Adipose tissue (tissue), 3 donors: ENCODE measurements around the gene TST. TPM values are rescaled to one million over a fixed set of nuclear protein-coding genes. Genes with fewer than 3 reads are reported as not detected.

Experiments
- H3K27ac ChIP-seq: one replicate; pipeline ENCODE4 v1.5.1; 2013; ENCODE audit warnings: low read depth, low read length
- WGBS, 3 donors: extraction: QIAGEN DNeasy Blood & Tissue Kit; methylation state at CpG; one replicate each; pipeline ENCODE4 v1.1.7; 2013; 5-methylcytosine and 5-hydroxymethylcytosine counted together
- polyA plus RNA-seq, 3 donors: library from polyadenylated mRNA; stranded (reverse); fragments of 200-250 nt; gene quantifications; one replicate each; pipeline ENCODE4 v1.2.3, GENCODE V29; 2013
- donor health status: healthy with polysubstance abuse.
- donor health status: Bipolar disorder and iron deficiency.
- donor health status: healthy.

The TST gene
- polyA plus RNA-seq, 3 donors: 59.2 to 169 (median 69.3) TPM

DNA sequence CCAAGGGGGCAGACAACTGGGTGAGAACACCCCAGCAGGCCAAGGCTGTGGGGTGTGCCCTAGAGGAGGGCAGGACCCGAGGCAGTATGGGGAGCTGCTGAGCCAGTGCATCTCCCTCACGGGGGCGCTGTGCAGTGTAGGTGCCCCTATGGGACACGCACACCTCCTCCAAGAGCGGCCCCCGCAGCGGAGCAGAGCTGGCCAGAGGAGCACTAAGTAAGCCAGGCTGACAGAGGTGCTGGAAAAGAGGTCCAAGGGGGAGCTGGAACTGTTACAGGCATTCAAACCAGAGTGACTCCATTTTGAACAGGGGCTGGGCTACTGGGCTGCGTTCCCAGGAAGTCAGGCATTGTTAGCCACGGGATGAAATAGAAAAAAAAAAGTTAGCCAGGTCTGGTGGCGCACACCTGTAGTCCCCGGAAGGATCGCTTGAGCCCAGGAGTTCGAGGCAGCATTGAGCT, 41.8 kb downstream of the TST start:
- no peak overlapping the region for H3K27ac ChIP-seq
- WGBS, 3 donors: 17 to 26% (median 24%) methylated on average over 13 of the region's 13 CpGs

DNA sequence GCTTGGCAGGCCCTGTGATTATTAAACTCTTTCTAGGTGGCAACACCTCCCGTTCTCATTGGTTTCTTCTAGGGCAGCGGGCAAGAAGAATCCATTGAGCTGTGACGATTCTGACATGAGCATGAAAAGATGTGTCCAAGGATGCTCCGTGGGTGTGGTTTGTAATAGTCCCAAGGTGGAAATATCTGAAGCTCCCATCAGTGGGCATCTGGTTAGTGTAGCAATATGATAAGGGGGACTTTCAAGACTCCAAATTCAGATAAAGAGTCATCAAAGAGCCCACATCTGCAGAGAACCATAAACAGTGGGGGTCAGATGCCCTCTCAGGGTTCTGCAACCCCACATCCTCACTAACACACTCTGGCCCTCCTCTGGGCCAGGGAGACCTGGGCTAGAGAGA, 42.6 kb downstream of the TST start:
- H3K27ac ChIP-seq: no peak overlapping the region
- WGBS, 3 donors: 89 to 91% (median 91%) methylated on average over 4 of the region's 4 CpGs

DNA sequence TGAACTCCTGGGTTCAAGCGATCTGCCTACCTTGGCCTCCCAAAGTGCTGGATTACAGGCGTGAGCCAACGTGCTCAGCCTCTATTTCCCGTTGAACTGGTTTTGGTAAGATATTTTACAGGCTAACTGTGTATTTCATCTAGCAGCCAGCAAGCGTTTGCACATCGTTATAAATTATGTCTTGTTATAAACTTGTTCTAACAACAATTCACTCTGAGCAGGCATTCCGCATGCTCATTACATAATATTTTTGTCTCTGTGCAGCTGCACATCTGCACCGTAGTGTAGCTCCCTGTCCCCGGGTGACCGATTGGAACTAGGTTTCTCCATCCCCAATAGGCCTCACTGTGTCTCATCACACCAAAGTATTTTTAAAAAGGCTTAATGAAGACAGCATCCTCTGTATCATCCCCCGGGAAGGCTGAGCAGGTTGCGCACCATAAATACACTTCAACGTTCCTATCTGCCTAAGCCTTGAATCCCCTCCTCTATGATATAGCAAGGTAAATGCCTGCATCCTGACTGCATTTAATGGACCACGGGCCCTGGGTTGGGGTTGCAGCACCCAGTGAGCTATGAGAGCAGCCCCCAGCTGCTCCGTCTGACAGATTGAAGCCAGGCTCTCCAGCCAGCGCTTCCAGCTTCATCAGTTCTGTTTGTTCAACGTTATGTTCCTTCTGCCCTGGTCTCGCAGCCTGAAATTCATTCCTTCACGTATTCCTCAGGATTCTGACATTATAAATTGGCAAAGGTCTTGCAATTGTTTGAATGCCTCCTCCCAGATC, 47.7 kb downstream of the TST start:
- 63 to 81% (median 75%) methylated on average over 19 of the region's 19 CpGs for WGBS, 3 donors
- H3K27ac ChIP-seq: no peak overlapping the region

DNA sequence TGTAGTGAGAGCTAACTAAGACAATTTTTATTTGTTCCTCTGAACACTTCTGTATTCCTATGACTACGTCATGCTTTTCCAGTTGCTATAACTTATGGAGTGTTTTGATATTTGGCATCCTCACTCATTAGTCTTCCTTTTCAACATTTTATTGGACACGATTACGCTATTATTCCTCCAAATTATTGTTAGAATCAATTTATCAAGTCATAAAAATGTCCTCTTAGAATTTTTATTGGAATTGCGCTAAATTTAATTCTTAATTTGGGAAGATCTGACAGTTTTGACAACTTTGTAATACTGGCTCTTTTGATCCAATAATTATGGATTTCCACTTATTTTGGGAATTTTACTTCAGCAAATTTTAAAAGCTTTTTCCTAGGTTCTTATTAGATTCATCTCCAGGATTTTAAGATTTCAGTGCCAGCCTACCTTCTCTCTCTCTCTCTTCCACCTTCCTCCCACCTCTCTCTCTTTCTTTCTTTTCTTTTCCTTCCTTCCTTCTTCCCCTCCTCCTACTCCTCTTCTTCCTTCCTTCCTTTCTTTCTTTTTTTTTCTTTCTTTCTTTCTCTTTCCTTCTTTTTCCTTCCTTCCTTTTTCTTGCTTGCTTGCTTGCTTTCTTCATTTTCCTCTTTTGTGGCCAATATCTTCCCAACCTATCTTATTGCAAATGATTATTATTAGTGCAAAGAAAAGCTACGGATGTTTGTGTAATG, 50.8 kb downstream of the TST start:
- no peak overlapping the region for H3K27ac ChIP-seq
- WGBS, 3 donors: 78 to 88% (median 82%) methylated on average over 5 of the region's 5 CpGs

DNA sequence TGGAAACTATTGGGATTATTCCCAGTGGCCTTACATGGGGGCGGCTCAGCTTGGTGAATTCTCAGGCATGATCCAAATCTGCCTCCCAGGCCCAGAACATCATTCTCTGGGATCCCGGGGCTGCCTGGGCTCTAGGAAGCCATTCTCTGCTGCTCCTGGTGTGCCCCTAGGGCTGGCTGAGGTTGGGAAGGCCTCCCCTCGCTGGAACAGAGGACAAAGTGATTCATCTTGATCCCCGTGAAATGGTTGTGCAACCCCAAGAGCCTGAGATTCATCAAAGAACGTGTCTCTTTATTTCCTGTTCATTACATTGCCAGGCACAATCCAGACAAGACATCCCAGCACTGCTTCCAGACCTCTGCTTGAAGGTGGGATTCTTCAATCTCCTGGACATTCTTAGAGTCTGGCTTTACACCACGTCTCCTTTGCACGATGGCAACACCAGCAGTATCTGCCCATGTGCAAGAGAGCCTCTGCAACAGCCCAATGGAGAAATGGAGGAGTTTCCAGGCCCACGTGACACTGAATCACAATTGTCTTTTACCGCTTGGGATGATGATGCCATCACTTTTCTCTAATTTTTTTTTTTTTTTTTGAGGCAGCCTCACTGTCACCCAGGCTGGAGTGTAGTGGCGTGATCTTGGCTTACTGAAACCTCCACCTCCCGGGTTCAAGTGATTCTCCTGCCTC, 52.3 kb downstream of the TST start:
- WGBS, 3 donors: 70 to 87% (median 71%) methylated on average over 11 of the region's 11 CpGs
- H3K27ac ChIP-seq: no peak overlapping the region

DNA sequence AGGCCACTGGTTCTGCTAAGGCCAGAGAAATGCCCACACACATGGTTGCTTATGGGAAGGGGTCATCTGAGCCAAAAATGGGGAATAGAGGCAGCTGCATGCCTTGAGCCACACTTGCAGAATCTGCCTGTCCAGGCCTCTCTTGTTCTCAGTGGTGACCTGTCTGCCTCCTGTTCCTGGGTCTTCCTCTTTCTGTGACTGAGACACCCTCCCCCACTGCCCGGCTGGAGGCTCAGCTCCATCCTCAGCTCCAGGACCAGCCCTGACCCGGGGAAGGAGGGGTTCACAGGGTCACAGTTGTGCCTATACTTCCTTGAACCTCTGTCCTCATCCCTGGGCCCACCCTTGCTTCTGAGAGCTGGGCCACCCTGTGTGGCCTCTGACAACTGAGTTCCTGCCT, 53.6 kb downstream of the TST start:
- 57 to 71% (median 69%) methylated on average over 2 of the region's 2 CpGs for WGBS, 3 donors
- no peak overlapping the region for H3K27ac ChIP-seq

DNA sequence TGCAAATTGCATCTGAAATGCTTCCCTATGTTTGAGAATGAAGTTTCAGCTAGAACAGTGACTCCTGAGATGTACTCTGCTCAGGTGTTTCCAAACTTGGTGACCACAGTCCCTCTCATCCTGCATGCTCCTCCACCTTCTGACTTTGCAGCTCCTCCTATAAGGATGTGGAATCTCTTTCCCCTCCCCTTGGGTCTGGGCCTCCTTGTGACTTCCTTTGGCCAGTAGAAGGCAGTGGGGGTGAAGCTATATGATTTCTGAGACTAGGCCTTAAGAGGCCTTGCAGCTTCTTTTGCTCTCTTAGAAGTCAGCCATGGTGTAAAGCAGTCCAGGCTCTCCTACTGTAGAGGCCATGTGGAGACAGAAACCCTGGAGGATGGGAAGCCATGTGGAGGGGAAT, 55.1 kb downstream of the TST start:
- no peak overlapping the region for H3K27ac ChIP-seq

DNA sequence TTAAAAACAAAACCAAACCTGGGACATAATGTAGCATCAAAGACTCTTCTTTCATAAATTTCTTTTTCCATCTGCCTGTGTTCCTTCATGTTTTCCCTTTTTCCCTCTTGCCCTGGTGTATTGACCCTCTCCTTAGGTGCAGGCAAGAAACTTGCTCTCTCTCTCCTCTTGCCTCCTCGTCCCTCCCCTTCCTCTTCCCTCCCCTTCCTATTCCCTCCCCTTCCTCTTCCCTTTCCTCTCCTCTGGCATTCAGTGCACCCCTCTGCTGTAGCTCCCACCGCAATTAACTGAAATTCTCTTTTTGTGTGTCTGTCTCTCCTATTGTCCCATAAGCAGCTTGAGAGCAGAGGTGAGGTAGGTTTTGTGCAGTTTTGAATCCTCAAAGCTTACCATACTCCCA, 55.9 kb downstream of the TST start:
- 44 to 70% (median 52%) methylated on average over 2 of the region's 2 CpGs for WGBS, 3 donors

DNA sequence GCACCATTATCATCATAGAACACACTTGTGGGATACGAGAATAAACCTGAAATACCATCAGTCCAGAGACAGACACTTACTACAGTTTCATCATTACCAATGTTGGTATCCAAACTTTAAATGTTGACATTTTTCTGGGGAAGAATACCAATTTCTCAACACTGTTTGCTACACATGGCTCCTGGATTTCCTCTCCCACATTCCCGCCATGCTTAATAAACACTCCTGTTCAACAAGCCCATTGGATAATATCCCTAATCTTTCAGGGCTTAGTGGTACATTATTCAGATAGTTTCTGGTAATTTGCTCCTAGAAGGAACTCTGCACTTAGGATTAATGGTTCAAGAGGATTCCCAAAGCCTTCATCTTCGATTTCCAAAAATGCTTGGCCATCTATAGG, 57.6 kb downstream of the TST start:
- no peak overlapping the region for H3K27ac ChIP-seq
- WGBS, 3 donors: 51 to 65% (median 51%) methylated on average over 3 of the region's 3 CpGs

More for the DNA sequence above, 55.9 kb downstream of the TST start:
- H3K27ac ChIP-seq: no peak overlapping the region

Other genes with a start within 250 kb of the TST start
- gene IFT27, start 243.3 kb downstream of the TST start, polyA plus RNA-seq: 10 to 100 TPM; 11.1 to 15.9 (median 15.6) TPM
- not detected for gene PVALB, start 202.4 kb downstream of the TST start, polyA plus RNA-seq
- 10 to 100 TPM in 2 of 3 donors, 1 to 10 TPM in 1; 1.9 to 43.9 (median 27.8) TPM for gene NCF4, start 158.4 kb downstream of the TST start, polyA plus RNA-seq
- 1 to 10 TPM in 2 of 3 donors, under 1 TPM in 1; 0.89 to 8.6 (median 4.9) TPM for gene CSF2RB, start 105.8 kb downstream of the TST start, polyA plus RNA-seq
- 100 to 1,000 TPM; 126 to 179 (median 131) TPM for gene MPST, start 295 bp upstream of the TST start, polyA plus RNA-seq
- 10 to 100 TPM in 1 of 3 donors, 1 to 10 TPM in 2; 3.2 to 22.7 (median 8.7) TPM for gene KCTD17, start 32.3 kb upstream of the TST start, polyA plus RNA-seq
- under 1 TPM in 2 of 3 donors, not detected in 1; 0.07 to 0.30 TPM for gene TMPRSS6, start 90.3 kb upstream of the TST start, polyA plus RNA-seq
- gene IL2RB, start 130.5 kb upstream of the TST start, polyA plus RNA-seq: 1 to 10 TPM in 1 of 3 donors, under 1 TPM in 1, not detected in 1; 0.31 to 1.8 TPM
- gene C1QTNF6, start 168.8 kb upstream of the TST start, polyA plus RNA-seq: 1 to 10 TPM; 2.6 to 8.0 (median 2.6) TPM
- under 1 TPM; 0.04 to 0.59 (median 0.11) TPM for gene SSTR3, start 193.0 kb upstream of the TST start, polyA plus RNA-seq
- 10 to 100 TPM in 2 of 3 donors, 1 to 10 TPM in 1; 5.7 to 29.8 (median 26.9) TPM for gene RAC2, start 224.8 kb upstream of the TST start, polyA plus RNA-seq